Hematopoietic multipotent progenitor cell treated with erythropoietin and hydrocortisone succinate and interleukin-3 and kit ligand, for 17 days (in vitro differentiated cells): ENCODE results near the gene ANKLE1.

ENCODE experiments used
- DNase-seq: peaks from one replicate; pipeline ENCODE4 v3.0.0-alpha.2; 2015; ENCODE audit warnings: low spot score

ANKLE1 gene

DNA sequence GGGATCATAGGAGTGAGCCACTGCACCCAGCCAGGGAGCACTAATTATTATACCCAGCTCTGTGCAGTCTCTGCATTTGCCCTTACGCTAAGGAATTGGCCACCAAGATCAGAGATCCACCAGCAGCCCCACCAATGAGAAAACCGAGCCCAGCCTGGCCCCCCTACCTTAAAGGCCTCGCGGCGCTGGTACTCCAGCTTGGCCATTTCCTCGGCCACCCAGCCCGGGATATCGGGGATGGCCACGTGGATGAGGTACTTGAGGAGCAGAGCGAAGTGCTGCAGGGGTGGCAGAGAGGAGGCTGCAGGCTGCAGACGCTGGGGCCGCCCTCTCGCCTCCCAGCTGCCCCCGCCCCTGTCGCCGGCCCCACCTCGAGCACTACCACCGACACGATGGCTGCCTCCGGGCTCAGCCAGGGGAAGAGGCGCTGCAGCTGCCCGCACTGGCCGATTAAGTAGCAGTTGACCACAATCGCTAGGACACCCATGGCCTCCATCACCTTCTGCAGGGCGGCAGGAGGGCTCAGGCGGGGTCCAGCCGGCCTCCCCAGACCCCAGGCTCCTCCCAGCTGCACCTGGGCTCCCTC, 45.5 kb downstream of the ANKLE1 start:
- no peak for DNase-seq

- no peak for DNase-seq
These were observed 46.2 kb downstream of the ANKLE1 start for GRCh38 chr19:17327654-17328516.

DNA sequence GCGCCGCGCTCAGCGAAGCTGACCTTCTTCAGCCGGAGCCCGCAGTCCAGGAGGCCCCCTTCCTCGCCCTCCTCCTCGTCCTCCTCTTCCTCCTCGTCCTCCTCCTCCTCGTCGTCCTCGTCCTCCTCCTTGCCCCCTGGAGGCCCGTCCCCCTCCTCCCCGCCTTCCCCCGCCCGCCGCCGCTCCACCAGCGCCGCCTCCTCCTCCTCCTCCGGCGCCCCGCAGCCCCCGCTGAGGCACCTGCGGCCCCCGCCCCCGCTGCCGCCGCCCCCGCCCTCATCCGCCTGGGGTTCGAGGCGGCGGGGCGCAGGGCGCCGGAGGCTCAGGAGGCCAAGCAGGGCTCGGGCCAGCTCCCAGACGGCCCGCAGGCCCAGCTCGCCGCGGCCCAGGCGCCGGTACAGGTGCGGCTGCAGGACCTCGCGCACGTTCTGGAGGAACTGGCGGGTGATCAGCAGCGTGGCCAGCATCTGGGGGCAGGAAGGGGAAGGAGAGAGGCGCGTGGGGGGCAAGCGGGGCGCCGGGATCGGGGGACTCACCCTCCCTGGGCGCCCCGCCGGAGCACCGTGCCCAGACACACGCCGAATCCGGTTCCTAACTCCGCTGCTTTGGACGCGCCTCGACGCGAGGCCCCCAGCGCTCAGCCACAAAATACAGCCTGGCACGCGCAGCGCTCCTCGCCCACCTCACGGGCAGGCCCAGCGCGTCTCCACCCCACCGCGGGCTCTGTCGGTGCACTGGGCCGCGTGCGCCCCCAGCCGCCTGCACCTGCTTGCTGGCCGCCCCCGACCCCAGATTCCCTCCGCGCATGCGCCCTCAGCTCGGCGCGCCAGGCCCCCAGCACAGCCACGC, 47.0 kb downstream of the ANKLE1 start:
- DNase-seq = no peak

- DNase-seq = no peak
These were observed 47.9 kb downstream of the ANKLE1 start for GRCh38 chr19:17329366-17330261.

DNA sequence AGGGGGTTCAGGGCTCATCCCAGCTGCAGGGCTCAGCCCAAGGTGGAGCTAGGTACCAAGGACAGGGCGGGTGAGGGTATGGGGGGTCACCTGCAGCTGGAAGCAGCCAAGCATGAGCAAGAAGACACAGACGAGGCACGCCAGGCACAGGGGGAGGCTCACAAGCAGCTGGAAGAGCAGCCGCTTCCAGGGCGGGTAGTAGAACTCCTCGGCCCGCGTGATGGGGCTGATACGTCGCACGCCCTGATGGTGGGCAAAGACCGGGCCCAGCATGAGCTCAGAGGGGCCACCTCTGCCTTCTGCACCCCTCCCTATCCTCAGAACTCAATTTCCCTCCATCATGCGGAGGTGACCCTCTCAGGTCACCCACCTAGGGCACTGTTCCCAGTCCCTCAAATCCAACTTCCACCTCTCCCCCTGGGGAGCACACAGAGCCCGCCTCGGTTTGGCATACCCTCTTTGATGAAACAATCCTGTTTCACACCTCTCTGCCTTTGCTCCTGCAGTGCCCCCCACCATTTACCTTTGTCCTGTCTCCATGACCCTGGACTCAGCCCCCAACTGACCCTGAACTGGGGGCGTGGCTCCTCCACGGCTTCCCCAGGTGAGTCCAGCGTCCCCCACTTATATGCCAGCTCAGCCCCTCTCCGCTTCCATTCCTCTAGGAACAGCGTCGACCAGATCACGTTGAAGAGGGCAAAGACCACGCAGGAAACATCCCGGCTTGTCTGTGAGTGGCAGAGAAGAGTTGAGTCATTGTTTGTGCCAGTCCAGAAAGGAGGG, 48.8 kb downstream of the ANKLE1 start:
- DNase-seq = no peak

- DNase-seq = no peak
These were observed 49.4 kb downstream of the ANKLE1 start for GRCh38 chr19:17331045-17331558.

GRCh38 chr19:17332360-17332676, 50.6 kb downstream of the ANKLE1 start:
- no peak for DNase-seq

DNA sequence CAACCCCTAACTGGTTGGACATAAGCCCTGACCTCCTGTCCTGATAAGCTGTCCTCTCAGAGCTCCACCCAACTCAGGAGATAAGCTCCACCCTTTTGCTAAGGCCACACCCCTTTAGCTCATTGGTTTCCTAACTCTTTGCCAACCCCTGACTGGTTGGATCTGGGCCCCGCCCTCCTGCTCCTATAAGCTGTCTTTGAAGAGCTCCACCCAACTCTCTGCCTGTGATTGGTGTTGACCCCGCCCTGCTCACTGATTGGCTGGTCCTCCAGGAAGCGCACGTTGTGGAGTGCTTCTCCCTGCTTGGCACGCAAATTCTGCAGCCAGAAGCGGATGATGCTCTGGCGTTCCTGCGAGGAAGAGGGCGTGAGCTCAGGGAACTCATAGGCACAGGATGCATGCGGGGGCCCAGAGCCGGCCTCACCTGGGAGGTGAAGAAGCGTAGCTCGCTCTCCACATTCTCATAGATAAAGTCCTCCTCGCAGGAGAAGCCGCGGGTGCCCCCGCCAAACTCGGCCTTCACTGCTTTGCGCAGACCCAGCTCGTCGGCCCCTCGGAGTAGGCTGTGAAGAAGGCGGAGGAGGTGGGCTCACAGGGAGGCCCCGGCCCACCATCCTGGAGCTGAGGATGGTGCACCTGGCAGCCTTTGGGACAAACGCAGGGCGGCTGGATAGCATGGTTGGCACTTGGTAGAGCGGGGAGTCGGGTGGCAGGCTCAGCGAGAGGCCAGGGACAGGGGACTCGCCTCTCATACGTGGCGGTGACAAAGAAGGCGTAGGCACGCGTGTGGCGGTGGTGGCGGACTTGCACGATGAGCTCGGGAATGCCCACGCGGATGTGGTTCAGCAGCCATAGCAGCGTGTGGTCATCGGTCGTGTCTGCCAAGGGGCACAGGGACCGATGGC, 51.2 kb downstream of the ANKLE1 start:
- DNase-seq = peak; percentile 71

- DNase-seq = no peak
These were observed 52.1 kb downstream of the ANKLE1 start for GRCh38 chr19:17333611-17334413.

- DNase-seq = peak; percentile 74
These were observed 53.0 kb downstream of the ANKLE1 start, which contains the start of gene ANO8 for GRCh38 chr19:17334414-17335409. Gene ANO8 (minus strand): TSS chr19:17334855. CDS start chr19:17334670, 185 bp downstream.

DNA sequence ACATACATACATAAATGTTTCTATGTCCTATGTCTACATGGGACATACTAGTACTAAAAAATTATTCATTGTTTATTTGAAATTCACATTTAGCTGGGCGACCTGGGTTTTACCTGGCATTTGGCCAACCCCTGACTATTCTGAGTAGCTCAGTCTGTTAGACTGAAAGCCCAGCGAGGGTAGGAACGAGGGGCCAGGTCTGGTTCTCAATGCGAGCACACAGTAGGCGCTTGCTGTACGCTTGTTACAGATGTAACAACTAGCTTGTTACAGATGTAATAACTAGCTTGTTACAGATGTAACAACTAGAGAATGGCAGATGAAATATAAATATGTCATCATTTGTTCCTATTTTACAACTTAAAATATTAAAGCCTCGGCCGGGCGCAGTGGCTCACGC, 53.9 kb downstream of the ANKLE1 start:
- no peak for DNase-seq
